ENCODE measurements around the gene PPP1R10. TPM values are rescaled to one million over a fixed set of nuclear protein-coding genes. Genes with fewer than 3 reads are reported as not detected.

The PPP1R10 gene
- total RNA-seq, 4 donors from 2014 or later: 47.6 to 74.0 (median 61.3) TPM

GRCh38 chr6:30556906-30557682, 59.9 kb downstream of the PPP1R10 start, which contains the start of gene PRR3:
Gene PRR3 (plus strand): TSS chr6:30557295. CDS start chr6:30557345, 50 bp downstream.
- no peak for TF ChIP-seq CTCF (IDR thresholded peaks at IDR 0.05)
- TF ChIP-seq POLR2A (IDR thresholded peaks at IDR 0.05): peak; percentile 5 to 33
- Histone ChIP-seq H3K9me3 (no peaks in the 10 kb centered on the region), H3K4me1 (peaks cover 4 to 20% (median 8%) of the 10 kb centered on the region in 4 donors), H3K36me3 (peaks cover 0 to 26% (median 0%) of the 10 kb centered on the region in 3 donors), H3K4me3 (peak within 1 kb of the TSS; percentile 80 to 96 (median 94)), H3K27ac (peak within 1 kb of the TSS; percentile 97 to 99 (median 98)), H3K27me3 (no peaks in the 10 kb centered on the region)
- DNase-seq: peak; percentile 80 to 96 (median 94)

GRCh38 chr6:30556066-30556905, 60.8 kb downstream of the PPP1R10 start, which contains the start of gene GNL1:
Gene GNL1 (minus strand): TSS chr6:30556489. CDS start chr6:30556203, 286 bp downstream.
- Histone ChIP-seq H3K9me3 (no peaks in the 10 kb centered on the region), H3K27ac (peak within 1 kb of the TSS; percentile 97 to 99 (median 98)), H3K27me3 (no peaks in the 10 kb centered on the region), H3K4me3 (peak within 1 kb of the TSS; percentile 80 to 96 (median 94)), H3K36me3 (peaks cover 0 to 27% (median 0%) of the 10 kb centered on the region in 3 donors), H3K4me1 (peaks cover 4 to 20% (median 8%) of the 10 kb centered on the region in 4 donors)
- TF ChIP-seq CTCF (IDR thresholded peaks at IDR 0.05): peak in 3 of 6 experiments; percentile 22 to 30 (median 23)
- TF ChIP-seq POLR2A (IDR thresholded peaks at IDR 0.05): peak; percentile 11 to 47
- DNase-seq: peak; percentile 99 to 100 (median 99)

- Histone ChIP-seq H3K9me3 (no peaks in the 10 kb centered on the region), H3K4me3 (peak overlapping the region; percentile 80 to 96 (median 94)), H3K4me1 (peaks cover 4 to 20% (median 8%) of the 10 kb centered on the region in 4 donors), H3K27me3 (no peaks in the 10 kb centered on the region), H3K36me3 (peaks cover 0 to 33% (median 0%) of the 10 kb centered on the region in 3 donors), H3K27ac (peak overlapping the region; percentile 97 to 99 (median 98))
- TF ChIP-seq POLR2A (IDR thresholded peaks at IDR 0.05): no peak
- no peak for TF ChIP-seq CTCF (IDR thresholded peaks at IDR 0.05)
- DNase-seq: no peak
These were observed 61.3 kb downstream of the PPP1R10 start for GRCh38 chr6:30555816-30556065.

- no peaks in the 10 kb centered on the region for H3K27me3 ChIP-seq
- TF ChIP-seq CTCF (IDR thresholded peaks at IDR 0.05) (no peak), POLR2A (IDR thresholded peaks at IDR 0.05) (no peak)
- no peaks in the 10 kb centered on the region for H3K9me3 ChIP-seq
- H3K4me3 ChIP-seq: peak overlapping the region; percentile 80 to 96 (median 94)
- peaks cover 0 to 38% (median 0%) of the 10 kb centered on the region in 3 donors for H3K36me3 ChIP-seq
- H3K4me1 ChIP-seq: peaks cover 4 to 20% (median 8%) of the 10 kb centered on the region in 4 donors
- peak; percentile 33 to 61 (median 61) for DNase-seq
- peak overlapping the region; percentile 97 to 99 (median 98) for H3K27ac ChIP-seq
These were observed 61.9 kb downstream of the PPP1R10 start for GRCh38 chr6:30554962-30555815.

GRCh38 chr6:30554404-30554803, 62.6 kb downstream of the PPP1R10 start:
- H3K4me1 ChIP-seq: peaks cover 4 to 20% (median 8%) of the 10 kb centered on the region in 4 donors
- TF ChIP-seq POLR2A (IDR thresholded peaks at IDR 0.05) (no peak), CTCF (IDR thresholded peaks at IDR 0.05) (no peak)
- H3K27me3 ChIP-seq: no peaks in the 10 kb centered on the region
- no peak overlapping the region for H3K27ac ChIP-seq
- no peak overlapping the region for H3K4me3 ChIP-seq
- no peaks in the 10 kb centered on the region for H3K9me3 ChIP-seq
- peaks cover 0 to 39% (median 0%) of the 10 kb centered on the region in 3 donors for H3K36me3 ChIP-seq
- DNase-seq: no peak
